HepG2 (cell line): Measurements from ENCODE around the gene TOMM22. TPM values are rescaled to one million over a fixed set of nuclear protein-coding genes. Genes with fewer than 3 reads are reported as not detected.

Source experiments
- MEIS1 ChIP-seq: sonication (generic); formaldehyde crosslinking; IDR thresholded peaks from 2 replicates; pipeline ENCODE4 v1.9.0; 2021; ENCODE audit warnings: mild to moderate bottlenecking, missing genetic modification reagents, moderate library complexity, borderline replicate concordance
- NR2F2 ChIP-seq: IDR thresholded peaks from 2 replicates; pipeline ENCODE4 v1.6.1; 2012; ENCODE audit warnings: low read depth, inconsistent platforms, borderline replicate concordance
- PAF1 ChIP-seq: IDR thresholded peaks from 2 replicates; pipeline ENCODE4 v1.6.1; 2016; ENCODE audit warnings: missing genetic modification reagents, missing compliant biosample characterization
- SP5 ChIP-seq: IDR thresholded peaks from 2 replicates; pipeline ENCODE4 v1.6.1; 2016; ENCODE audit warnings: low read depth, borderline replicate concordance
- ZKSCAN5 ChIP-seq: sonication (generic); formaldehyde crosslinking; IDR thresholded peaks from 2 replicates; pipeline ENCODE4 v1.5.1; 2020; ENCODE audit warnings: mild to moderate bottlenecking, missing genetic modification reagents
- ZNF251 ChIP-seq: sonication (generic); formaldehyde crosslinking; IDR thresholded peaks from 2 replicates; pipeline ENCODE4 v1.9.0; 2021; ENCODE audit warnings: mild to moderate bottlenecking, missing genetic modification reagents
- ZNF33B ChIP-seq: sonication (generic); formaldehyde crosslinking; IDR thresholded peaks from 2 replicates; pipeline ENCODE4 v1.5.1; 2020; ENCODE audit warnings: mild to moderate bottlenecking, missing genetic modification reagents
- ZNF441 ChIP-seq: sonication (generic); formaldehyde crosslinking; IDR thresholded peaks from 2 replicates; pipeline ENCODE4 v1.7.0; 2021; ENCODE audit warnings: missing genetic modification reagents, borderline replicate concordance
- ZNF570 ChIP-seq: sonication (generic); formaldehyde crosslinking; IDR thresholded peaks from 2 replicates; pipeline ENCODE4 v1.4.0; 2020; ENCODE audit warnings: mild to moderate bottlenecking, missing genetic modification reagents, borderline replicate concordance
- ZNF598 ChIP-seq: sonication (generic); formaldehyde crosslinking; IDR thresholded peaks from 2 replicates; pipeline ENCODE4 v1.5.1; 2020; ENCODE audit warnings: mild to moderate bottlenecking, missing genetic modification reagents, borderline replicate concordance
- ZNF607 ChIP-seq: sonication (generic); formaldehyde crosslinking; IDR thresholded peaks from 2 replicates; pipeline ENCODE4 v1.5.1; 2020; ENCODE audit warnings: missing genetic modification reagents, mild to moderate bottlenecking, borderline replicate concordance
- ZNF674 ChIP-seq: sonication (generic); formaldehyde crosslinking; IDR thresholded peaks from 2 replicates; pipeline ENCODE4 v1.5.0; 2020; ENCODE audit warnings: low read depth, mild to moderate bottlenecking, missing genetic modification reagents
- ZNF713 ChIP-seq: sonication (generic); formaldehyde crosslinking; IDR thresholded peaks from 2 replicates; pipeline ENCODE4 v1.4.0; 2020; ENCODE audit warnings: mild to moderate bottlenecking, missing genetic modification reagents
- ZNF841 ChIP-seq: sonication (generic); formaldehyde crosslinking; IDR thresholded peaks from 2 replicates; pipeline ENCODE4 v1.8.1; 2023; ENCODE audit warnings: missing genetic modification reagents, borderline replicate concordance
- ZNF850 ChIP-seq: sonication (generic); formaldehyde crosslinking; conservative IDR thresholded peaks from 2 replicates; pipeline ENCODE4 v1.9.0; 2021; ENCODE audit warnings: mild to moderate bottlenecking, missing genetic modification reagents
- ZSCAN25 ChIP-seq: sonication (generic); formaldehyde crosslinking; IDR thresholded peaks from 2 replicates; pipeline ENCODE4 v1.8.0; 2022; ENCODE audit warnings: mild to moderate bottlenecking, missing genetic modification reagents
- polyA plus RNA-seq, 8 experiments: library from polyadenylated mRNA; depleted of rRNA in 3 of 8; stranded (reverse) in 7 of 8; unstranded in 1 of 8; fragments of >200 nt; fragmentation: Illumina TruSeq in 4 of 8; extraction: Trizol in 4 of 8; gene quantifications; 2 replicates each; pipeline versions ENCODE4 v1.2.1 to v1.2.3, GENCODE V29; 2011 to 2016; ENCODE audit warnings: low read depth in 4 of 8, missing spikeins in 1 of 8, mixed read lengths in 1 of 8; ENCODE audit not compliant: insufficient read depth in 1 of 8
- total RNA-seq, 5 experiments: library from RNA; depleted of rRNA; stranded (reverse); fragments of >200 nt; fragmentation: Illumina TruSeq; extraction: Trizol; gene quantifications; 2 replicates each; pipeline ENCODE4 v1.2.3, GENCODE V29; 2016; ENCODE audit warnings: low read depth in 1 of 5
- TF ChIP-seq, protein P1 (sequence below): sonication (generic); formaldehyde crosslinking; IDR thresholded peaks from 2 replicates; pipeline ENCODE4 v1.8.1; 2022; ENCODE audit warnings: mild to moderate bottlenecking, missing genetic modification reagents
- TF ChIP-seq, protein P2 (sequence below): sonication (generic); formaldehyde crosslinking; IDR thresholded peaks from 2 replicates; pipeline ENCODE4 v1.9.0; 2022; ENCODE audit warnings: missing genetic modification reagents, mild to moderate bottlenecking, borderline replicate concordance
- TF ChIP-seq, protein P3 (sequence below): sonication (generic); formaldehyde crosslinking; IDR thresholded peaks from 2 replicates; pipeline ENCODE4 v1.4.0; 2020; ENCODE audit warnings: mild to moderate bottlenecking, missing genetic modification reagents
- TF ChIP-seq, protein P4 (sequence below): sonication (generic); formaldehyde crosslinking; IDR thresholded peaks from 2 replicates; pipeline ENCODE4 v1.4.0; 2020; ENCODE audit warnings: missing genetic modification reagents
- TF ChIP-seq, protein P5 (sequence below): sonication (generic); formaldehyde crosslinking; IDR thresholded peaks from 2 replicates; pipeline ENCODE4 v1.5.0; 2020; ENCODE audit warnings: missing genetic modification reagents

The TOMM22 gene
- total and polyA plus RNA-seq, 2 of the 13 experiments (the other 11 are each of a cell fraction or from before 2014, with no cell fraction given): 46.9 to 118 TPM

DNA sequence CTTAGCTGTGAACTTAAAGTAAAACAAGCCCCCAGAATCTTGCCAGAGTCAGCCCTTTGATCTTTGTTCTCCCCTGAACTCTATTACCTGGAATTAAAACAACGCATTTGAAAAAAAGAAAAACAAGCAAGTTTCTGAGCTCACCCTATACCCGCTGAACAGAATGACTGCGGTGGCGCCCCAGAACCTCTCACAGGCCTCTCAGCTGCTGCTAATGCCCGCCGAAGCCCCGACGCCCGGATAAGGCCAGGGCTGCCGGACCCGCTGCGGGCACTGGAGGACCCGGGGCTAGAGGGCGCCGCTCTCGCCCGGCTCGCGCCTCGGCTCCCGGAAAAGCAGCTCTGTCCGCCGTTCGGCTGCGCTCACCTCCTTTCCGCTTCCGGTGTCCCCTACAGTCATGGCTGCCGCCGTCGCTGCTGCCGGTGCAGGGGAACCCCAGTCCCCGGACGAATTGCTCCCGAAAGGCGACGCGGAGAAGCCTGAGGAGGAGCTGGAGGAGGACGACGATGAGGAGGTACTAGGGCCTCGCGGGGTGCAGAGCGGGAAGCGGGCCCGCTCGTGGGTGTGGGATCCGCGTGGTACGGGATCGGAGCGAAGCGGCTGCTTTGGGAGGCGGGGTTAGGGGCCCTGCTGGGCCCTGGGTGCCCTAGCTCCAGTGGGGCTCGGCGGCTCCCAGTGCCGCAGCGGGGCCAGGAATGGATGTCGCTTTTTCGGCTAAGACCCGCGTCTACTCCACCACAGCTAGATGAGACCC, at the start of gene TOMM22 (continued):
- TF ChIP-seq ZNF713: 0 out of 2 replicates have a peak, but pooled peaks have one; percentile 56
- peak; percentile 71; the same call in 1 of the 2 replicates for TF ChIP-seq ZSCAN25 (CRISPR knock-in tag)
- no peak for TF ChIP-seq ZKSCAN5 (CRISPR knock-in tag)
- TF ChIP-seq ZNF598 (CRISPR knock-in tag): peak; percentile 91
- TF ChIP-seq ZNF441 (CRISPR knock-in tag): no peak
- peak; percentile 54; the same call in 1 of the 2 replicates for TF ChIP-seq MEIS1 (CRISPR knock-in tag)
- TF ChIP-seq, protein P1, sequence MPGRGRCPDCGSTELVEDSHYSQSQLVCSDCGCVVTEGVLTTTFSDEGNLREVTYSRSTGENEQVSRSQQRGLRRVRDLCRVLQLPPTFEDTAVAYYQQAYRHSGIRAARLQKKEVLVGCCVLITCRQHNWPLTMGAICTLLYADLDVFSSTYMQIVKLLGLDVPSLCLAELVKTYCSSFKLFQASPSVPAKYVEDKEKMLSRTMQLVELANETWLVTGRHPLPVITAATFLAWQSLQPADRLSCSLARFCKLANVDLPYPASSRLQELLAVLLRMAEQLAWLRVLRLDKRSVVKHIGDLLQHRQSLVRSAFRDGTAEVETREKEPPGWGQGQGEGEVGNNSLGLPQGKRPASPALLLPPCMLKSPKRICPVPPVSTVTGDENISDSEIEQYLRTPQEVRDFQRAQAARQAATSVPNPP (CRISPR knock-in tag): peak; percentile 89; the same call in 1 of the 2 replicates
- TF ChIP-seq ZNF607: no peak
- TF ChIP-seq, protein P2, sequence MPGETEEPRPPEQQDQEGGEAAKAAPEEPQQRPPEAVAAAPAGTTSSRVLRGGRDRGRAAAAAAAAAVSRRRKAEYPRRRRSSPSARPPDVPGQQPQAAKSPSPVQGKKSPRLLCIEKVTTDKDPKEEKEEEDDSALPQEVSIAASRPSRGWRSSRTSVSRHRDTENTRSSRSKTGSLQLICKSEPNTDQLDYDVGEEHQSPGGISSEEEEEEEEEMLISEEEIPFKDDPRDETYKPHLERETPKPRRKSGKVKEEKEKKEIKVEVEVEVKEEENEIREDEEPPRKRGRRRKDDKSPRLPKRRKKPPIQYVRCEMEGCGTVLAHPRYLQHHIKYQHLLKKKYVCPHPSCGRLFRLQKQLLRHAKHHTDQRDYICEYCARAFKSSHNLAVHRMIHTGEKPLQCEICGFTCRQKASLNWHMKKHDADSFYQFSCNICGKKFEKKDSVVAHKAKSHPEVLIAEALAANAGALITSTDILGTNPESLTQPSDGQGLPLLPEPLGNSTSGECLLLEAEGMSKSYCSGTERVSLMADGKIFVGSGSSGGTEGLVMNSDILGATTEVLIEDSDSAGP: peak; percentile 96
- TF ChIP-seq NR2F2: no peak; the same call in 1 of the 2 replicates
- TF ChIP-seq, protein P3, sequence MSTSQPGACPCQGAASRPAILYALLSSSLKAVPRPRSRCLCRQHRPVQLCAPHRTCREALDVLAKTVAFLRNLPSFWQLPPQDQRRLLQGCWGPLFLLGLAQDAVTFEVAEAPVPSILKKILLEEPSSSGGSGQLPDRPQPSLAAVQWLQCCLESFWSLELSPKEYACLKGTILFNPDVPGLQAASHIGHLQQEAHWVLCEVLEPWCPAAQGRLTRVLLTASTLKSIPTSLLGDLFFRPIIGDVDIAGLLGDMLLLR (CRISPR knock-in tag): peak; percentile 81
- no peak for TF ChIP-seq PAF1 (CRISPR knock-in tag)
- TF ChIP-seq ZNF674 (CRISPR knock-in tag): peak; percentile 73; the same call in 1 of the 2 replicates
- no peak for TF ChIP-seq ZNF850 (CRISPR knock-in tag)
- TF ChIP-seq, protein P4, sequence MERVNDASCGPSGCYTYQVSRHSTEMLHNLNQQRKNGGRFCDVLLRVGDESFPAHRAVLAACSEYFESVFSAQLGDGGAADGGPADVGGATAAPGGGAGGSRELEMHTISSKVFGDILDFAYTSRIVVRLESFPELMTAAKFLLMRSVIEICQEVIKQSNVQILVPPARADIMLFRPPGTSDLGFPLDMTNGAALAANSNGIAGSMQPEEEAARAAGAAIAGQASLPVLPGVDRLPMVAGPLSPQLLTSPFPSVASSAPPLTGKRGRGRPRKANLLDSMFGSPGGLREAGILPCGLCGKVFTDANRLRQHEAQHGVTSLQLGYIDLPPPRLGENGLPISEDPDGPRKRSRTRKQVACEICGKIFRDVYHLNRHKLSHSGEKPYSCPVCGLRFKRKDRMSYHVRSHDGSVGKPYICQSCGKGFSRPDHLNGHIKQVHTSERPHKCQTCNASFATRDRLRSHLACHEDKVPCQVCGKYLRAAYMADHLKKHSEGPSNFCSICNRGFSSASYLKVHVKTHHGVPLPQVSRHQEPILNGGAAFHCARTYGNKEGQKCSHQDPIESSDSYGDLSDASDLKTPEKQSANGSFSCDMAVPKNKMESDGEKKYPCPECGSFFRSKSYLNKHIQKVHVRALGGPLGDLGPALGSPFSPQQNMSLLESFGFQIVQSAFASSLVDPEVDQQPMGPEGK (CRISPR knock-in tag): no peak; the same call in none of the 2 replicates
- no peak for TF ChIP-seq ZNF841
- TF ChIP-seq, protein P5, sequence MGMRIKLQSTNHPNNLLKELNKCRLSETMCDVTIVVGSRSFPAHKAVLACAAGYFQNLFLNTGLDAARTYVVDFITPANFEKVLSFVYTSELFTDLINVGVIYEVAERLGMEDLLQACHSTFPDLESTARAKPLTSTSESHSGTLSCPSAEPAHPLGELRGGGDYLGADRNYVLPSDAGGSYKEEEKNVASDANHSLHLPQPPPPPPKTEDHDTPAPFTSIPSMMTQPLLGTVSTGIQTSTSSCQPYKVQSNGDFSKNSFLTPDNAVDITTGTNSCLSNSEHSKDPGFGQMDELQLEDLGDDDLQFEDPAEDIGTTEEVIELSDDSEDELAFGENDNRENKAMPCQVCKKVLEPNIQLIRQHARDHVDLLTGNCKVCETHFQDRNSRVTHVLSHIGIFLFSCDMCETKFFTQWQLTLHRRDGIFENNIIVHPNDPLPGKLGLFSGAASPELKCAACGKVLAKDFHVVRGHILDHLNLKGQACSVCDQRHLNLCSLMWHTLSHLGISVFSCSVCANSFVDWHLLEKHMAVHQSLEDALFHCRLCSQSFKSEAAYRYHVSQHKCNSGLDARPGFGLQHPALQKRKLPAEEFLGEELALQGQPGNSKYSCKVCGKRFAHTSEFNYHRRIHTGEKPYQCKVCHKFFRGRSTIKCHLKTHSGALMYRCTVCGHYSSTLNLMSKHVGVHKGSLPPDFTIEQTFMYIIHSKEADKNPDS: peak; percentile 92
- peak; percentile 94; the same call in 1 of the 2 replicates for TF ChIP-seq ZNF33B
- TF ChIP-seq ZNF251 (CRISPR knock-in tag): no peak
- peak; percentile 63; the same call in 1 of the 2 replicates for TF ChIP-seq SP5 (CRISPR knock-in tag)
- TF ChIP-seq ZNF570: 0 out of 2 replicates have a peak, but pooled peaks have one; percentile 58
